ENCODE results near the gene SOHLH1.

SOHLH1 gene

DNA sequence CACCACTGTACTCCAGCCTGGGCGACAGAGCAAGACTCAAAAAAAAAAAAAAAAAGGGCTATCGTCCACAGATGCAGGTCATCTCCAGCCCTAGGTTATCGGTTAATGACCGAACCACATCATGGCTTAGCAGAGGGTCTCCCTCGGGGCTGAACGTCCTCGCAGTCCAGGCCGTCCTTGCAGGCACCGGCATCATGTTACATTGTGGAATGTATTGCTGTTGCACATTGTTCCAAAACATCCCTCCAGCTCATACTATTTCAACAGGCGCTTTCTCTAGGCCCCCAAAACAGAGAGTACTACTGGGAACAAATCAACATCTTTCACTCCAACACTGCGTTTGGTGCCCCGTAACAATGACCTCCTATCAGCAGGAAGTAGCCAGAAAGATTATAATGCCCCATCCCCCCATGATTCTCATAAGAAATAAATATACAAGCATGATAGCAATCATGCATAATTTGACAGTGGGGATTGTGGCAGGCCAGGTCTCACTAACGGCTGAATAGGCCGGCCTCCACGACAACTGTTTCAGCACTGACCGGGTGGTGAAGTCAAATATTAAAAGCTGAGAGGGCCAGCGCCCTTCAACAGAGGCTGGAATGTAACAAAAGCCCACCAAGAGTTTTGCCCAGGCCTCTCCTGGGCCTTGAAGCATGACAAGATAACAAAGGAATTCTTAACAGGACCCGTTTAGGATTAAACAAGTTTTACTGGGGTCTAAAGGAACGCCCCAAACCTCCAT is 37.3 kb downstream of the SOHLH1 start:
- DNase-seq (ENCODE audit: low spot score) = no peak

DNA sequence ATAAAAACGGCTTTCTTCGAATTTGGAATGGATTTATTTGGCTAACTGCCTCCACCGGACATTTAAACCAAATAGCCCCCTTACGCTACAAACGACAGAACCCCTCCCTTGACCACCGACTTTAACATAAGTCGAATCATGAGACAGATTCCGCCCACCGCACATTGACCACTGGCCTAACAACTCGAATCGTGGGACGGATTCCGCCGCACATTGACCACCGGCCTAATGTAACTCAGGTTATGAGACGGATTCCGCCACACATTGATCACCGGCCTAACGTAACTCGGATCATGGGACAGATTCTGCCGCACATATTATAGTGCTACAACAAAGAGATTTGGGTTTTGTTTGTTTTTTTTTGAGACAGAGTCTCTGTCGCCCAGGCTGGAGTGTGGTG is 38.9 kb downstream of the SOHLH1 start:
- DNase-seq (ENCODE audit: low spot score) = no peak

DNA sequence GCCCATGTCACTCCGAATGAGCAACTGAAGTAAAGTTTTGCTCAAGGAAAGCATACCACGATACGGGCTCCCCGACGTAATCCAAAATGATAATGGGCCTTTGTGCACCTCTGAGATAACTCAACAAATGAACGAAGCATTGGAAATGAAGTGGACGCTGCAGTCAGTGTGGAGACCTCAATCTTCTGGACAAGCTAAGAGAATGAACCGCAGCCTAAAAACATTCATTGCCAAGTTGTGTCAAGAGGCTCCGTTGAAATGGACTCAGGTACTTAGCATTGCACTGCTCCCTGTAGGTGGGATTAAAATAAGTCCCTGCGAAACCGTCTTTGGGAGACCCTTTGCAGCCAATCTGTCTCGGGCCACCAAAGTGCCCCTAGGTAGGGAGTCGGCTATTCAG is 40.0 kb downstream of the SOHLH1 start:
- DNase-seq (ENCODE audit: low spot score) = no peak

DNA sequence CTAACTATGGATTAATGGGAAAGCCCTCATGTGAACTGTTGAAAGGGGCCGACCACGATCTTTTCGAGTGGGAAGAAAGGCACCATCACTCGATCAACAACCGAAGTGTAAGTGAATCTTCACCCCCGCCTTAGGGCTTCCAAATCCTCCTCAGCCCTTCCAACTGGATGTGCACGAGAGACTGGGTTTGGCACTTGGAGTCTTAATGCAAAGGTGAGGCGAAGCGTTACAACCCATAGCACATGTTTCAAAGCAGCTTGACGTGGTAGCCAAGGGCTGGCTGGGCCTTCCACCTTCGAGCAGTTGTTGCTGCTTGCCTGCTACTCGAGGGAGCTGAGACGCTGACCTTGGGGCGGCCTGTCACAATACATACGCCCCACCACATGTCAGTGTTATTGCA is 41.9 kb downstream of the SOHLH1 start:
- no peak for DNase-seq (ENCODE audit: low spot score)

DNA sequence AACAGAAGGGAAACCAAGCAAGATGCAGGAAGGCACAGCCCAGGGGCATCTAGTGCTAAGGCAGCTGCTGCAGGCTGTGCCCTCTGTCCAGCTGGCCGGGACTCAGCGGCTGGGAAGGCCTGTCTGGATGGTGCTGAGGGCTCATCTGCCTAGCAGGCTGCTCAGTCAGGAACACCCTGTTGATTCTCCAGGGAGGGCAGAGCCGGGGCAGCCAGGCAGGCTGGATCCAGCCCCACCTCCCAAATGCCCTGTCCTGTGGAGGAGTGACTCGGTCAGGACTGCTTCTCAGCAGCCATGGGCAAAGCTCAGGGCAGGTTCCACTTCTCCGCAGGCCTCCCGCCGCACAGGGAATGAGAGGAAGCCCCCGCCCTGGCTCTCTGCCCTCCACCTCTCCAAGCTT is 44.0 kb downstream of the SOHLH1 start:
- DNase-seq (ENCODE audit: low spot score) = no peak

DNA sequence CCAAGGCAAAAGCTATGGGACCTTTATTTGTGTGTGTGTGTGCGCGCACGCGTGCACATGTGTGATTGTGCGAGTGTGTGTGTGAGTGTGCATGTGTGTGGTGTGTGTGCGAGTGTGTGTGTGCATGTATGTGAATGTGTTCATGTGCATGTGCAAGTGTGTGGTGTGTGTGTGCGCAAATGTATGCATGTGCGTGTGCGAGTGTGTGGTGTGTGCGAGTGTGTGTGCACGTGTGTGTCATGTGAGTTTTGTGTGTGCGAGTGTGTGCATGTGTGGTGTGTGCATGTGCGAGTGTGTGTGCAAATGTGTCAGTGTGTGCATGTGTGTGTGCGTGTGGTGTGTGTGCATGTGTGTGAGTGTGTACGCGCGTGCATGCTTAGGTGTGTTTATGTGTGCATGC is 48.9 kb downstream of the SOHLH1 start:
- DNase-seq (ENCODE audit: low spot score) = no peak

DNA sequence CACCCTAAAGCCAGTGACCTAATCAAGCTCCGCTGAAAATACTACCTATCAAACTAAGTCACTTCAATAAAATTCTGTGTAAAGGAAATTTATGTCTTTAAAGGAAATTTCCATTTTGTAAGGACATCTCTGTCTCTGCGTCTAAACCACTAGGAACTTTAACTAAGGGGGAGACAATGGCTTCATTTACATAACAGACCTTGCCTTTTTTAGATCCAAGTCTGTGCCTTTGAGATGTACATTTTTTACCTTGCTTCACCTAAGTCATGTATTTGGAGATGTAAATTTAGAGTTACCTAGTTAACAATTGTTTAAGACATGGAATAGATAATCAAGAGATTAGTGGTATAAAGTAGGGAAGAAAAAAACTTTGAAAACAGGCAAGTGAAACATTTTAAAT is 49.8 kb downstream of the SOHLH1 start:
- DNase-seq (ENCODE audit: low spot score) = no peak

DNA sequence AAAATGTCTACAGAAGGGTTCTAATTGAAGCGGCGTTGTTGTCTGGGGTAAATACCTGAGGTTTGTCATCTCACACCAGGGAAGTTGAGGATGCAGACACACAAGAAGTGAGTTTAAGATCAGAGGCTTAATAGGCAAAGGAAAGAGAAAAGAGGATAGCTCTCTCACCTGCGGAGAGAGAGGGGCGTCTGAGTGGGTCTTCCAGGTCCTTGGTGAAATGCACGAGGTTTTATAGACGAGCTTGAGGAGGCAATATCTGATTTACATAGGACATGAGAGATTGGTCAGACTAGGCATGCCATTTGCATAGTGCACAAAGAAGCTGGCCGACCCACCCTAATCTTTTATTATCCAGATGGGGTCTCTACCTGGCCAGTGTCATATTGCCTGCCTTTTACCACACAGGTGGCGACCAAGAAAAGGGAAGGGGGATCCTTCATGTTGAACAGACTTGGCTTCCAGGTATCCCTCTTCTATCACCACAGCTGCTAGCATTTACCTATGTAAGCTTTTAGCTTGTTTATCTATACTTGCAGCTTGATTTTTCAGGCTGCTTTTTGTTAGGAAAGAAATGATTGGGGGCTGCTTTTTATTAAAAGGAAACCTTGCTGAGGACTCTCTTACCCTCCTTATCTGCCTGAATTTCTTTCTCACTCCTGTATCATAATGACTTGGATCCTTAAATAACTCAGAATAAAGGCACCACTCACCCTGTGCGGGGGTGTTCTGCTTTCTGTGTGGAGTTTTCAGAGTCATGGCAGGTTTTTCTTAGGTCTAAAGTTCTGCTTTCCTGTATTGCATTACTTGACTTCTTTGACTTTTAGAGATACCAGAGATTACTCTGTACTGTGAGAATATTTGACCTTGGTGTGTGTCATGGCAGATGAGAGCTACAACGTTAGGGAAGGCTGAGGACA is 50.5 kb downstream of the SOHLH1 start:
- DNase-seq (ENCODE audit: low spot score) = no peak

DNA sequence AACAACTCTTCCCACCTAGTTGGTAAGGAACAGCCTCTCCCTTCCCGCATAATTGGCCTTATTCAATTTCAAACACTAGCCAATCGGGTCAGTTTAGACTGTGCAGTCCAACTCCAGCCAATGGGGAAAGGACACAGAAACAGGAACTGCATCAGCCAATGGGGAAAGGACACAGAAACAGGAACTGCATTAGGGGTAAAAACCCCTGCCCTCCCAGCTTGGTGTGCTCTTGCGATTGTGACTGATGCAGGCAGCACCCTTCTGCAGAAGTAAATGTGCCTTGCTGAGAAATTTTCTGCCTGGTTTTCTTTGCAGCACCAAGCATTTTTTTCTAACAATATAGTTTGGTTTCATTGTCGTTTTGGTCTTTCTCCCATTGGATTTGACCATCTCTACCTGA is 51.4 kb downstream of the SOHLH1 start:
- DNase-seq (ENCODE audit: low spot score) = no peak

DNA sequence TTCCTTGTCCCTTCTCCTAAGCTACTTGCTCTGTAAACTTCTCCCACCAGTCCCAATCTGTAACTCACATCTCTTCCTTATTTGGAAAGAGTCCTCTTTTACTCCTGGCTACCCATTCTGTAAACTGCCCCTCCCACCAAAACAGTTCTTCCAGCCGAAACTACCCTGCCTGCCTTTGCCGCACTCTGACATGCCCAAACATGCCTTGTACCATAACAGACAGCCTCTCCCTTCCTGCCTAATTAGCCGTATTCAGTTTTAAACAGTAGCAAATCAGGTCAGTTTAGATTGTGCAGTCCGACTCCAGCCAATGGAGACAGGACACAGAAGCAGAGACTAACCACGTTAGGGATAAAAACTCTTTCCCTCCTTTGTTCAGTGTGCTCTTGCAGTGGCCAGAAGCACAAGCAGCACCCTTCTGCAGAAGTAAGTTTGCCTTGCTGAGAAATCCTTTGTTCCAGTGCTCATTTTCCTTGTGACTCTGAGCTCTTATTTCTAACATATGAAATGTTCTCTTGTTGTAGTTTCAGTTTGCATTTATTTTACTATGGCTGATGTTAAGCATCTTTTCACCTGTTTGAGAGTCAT is 54.6 kb downstream of the SOHLH1 start:
- DNase-seq (ENCODE audit: low spot score) = no peak
